NCI-H2029 (cell line): ENCODE results near the gene MSL3B.
"Not testable (repeated sequence)": the region's sequence is repeated elsewhere in the genome, so short reads cannot be mapped to it uniquely, and the experiment has no call there.

Experiments used
- DNase-seq: peaks from one replicate; lab custom pipeline; 2025; lab: John Stamatoyannopoulos, UW

The MSL3B gene

DNA sequence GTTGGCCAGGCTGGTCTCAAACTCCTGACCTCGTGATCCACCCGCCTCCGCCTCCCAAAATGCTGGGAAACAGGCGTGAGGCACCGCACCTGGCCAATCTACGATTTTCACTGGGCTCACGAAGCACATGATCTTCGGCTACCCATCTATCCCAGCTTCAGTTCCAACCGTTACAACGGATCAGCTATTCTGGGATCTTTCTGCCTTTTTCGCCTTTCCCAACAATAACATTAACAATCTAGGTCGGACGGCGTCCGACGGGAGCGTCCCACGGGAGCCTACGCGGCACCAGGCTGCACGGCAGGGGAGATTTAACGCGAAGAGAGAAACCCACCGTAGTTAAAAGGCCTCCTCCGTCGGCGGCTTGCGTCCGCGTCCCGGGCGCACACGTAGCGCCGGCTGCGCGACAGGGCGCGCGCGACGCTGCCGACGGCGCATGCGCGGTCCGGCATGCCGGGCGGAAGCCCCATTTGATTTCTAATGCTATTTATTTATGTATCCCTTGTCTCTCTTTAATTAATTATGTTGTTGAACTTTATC is at the start of gene MSL3B:
TSS of gene MSL3B (minus strand) at position 394 of the 540 bp plus-strand sequence.
- DNase-seq, result peak; percentile 33

DNA sequence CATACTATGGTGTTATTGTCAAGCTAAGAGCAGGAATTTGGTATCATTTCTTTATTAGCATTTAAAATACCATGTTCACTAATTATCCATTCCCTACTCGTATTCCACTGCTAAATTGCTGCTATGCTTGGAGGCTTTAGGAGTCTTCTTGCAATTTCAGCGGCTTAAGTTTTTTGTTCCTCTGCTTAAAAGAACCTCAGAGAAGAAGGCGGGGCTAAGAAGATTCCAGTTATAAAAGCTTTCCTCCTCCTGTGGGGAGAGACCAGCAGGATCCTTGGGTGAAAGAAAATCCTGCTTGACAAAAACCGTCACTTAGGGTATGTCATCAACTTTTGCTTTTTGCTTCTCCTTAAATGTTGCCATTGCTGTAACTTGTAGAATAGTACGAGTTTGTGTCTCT is 48.9 kb upstream of the MSL3B start, which contains the start of gene TRPM8:
TSS of gene TRPM8 (plus strand) at position 258 of the 400 bp plus-strand sequence. CDS start 9,165 bp downstream, outside the sequence.
- DNase-seq, result no peak

DNA sequence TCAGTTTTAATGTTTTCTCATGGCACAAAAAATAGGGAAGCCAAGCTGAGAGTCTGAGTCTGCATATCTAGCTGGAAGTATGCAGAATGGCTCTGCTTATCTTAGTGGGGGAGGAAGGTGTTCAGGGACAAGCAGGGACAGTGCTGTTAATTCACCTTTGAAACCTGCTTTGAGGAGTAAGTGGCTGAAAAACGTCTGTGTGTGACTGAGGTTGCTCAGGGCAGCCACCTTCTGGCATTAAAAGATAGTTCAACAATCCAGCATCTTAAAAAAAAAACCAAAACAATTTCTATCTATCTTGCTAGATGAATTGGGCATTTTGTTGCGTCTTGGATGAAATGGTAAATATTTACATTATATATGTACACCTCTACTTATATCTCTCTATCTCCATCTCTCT is 46.9 kb upstream of the MSL3B start:
- no peak for DNase-seq

DNA sequence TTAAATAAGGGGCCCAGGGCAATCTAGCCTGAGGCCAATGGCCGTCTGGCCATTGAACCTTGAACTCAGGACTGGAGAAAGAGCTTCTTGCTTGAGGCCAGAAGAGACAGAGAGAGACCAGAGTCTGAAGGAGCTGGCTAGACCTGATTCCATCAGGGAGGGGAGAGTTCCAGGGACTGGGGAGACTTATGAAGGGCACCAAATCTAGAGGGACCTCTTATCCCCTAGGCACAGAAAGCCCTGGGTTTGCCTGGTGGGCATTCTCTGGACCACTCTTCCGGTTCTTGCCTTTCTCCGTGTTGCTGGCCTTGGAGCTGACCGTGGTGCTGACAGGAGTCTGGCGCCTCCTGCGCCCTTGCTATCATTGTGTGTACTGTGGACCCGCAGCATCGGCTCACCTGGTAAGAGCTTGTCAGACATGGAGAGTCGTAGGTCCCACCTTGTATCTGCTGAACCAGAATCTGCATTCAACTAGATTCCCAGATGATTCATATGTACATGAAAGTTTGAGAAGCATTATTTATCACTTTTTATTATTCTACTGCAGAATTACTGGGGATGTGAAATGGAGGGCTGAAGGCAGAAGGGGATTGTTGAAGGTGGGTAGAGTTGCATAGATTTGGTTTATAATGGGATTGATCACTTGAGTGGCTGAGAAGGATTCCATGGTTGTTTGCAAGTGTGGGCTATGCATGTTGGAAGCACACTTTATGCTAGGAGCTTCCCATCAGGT is 44.7 kb upstream of the MSL3B start:
- DNase-seq, result no peak

DNA sequence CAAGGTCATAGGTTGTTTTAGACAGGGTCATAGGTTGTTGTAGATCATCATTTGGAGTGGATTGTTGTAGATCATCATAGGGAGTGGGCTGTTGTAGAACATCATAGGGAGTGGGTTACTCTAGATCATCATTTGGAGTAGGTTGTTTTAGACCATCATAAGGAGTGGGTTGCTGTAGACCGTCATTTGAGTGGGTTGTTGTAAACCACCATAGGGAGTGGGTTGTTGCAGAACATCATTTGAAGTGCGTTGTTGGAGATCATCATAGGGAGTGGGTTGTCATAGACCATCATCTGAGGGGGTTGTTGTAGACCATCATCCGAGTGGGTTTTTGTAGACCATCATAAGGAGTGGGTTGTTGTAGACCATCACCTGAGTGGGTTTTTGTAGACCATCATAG is 39.4 kb upstream of the MSL3B start:
- no peak for DNase-seq

DNA sequence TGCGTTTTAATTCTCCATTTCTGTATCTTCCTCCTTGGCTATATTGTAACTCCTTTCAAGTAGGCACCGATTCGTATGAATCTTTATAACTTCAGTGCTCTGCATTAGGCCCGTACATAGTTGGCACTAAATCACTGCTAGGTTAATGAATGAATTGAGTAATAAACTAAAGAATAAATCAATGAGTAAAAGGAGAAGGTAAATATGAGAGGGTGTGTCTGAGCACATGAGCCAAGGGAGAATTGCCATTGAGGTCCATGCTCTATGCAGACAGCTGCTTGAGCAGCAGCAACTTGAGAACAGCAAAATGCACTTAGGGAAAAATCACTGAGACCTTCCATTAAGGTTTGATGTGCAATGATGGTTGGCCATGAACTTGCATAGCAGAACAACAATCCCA is 37.8 kb upstream of the MSL3B start:
- DNase-seq, result no peak

DNA sequence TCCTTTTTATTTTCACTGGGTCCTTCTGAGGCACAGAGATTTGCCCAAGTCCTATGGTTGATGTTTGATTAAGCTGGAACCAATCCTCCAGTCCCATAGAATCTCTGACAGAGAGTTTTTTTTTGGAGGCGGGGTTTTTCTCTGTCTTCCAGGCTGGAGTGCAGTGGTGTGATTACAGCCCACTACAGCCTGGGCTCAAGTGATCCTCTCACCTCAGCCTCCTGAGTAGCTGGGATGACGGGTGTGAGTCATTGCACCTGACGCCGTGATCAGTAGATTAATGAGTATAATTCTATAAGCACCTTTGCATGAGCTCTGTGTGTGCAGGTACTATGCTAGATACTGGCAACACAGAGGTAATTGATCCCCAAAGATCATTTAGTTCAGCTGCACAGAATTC is 33.7 kb upstream of the MSL3B start:
- DNase-seq, result no peak

DNA sequence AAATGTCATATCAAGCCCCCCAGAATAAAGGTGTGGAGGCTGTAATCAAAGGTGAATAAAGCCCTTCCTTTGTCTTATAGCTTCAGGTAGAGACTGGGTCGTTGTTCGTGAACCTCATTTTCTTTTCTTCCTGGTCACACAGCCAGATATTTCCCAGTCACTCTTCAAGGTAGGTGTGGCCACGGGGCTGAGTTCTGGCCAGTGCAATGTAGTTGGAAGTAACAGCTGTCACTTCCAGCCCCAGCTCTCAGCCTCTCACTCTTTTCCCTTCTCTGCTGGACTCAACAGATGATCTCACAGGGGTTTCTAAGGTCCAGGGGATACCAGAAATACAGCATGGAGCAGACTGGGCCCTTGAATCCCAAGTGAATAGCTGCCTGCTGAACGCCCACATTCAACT is 33.2 kb upstream of the MSL3B start:
- no peak for DNase-seq

DNA sequence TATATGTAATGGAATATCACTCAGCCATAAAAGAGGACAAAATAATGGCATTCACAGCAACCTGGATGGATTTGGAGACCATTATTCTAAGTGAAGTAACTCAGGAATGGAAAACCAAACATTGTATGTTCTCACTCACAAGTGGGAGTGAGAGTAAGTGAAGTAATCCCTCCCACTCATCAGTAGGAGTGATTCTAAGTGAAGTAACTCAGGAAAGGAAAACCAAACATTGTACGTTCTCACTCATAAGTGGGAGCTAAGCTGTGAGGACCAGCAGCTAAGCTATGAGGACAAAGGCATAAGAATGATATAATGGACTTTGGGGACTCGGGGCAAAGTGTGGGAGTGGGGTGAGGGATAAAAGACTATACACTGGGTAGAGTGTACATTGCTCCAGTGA is 28.1 kb upstream of the MSL3B start:
- DNase-seq, result not testable (repeated sequence)

DNA sequence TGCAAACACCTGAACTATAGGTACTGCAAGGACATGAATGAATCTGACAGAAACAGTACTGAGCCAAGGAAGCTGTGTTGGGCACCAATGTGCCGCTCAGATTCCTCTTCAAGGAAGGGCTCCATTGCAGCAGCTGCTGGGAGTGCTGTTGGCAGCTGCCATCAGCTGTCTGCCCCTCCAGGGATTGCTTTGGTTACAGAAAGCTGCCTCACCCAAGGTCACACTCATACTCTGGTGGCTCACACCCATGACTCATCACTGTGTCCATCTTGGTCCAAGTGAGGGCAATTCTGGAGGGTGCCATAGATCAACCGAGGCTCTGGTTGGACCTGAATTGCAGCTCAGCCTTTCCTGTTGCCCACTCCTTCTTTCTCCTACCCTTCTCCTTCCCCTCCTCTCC is 24.6 kb upstream of the MSL3B start:
- no peak for DNase-seq

DNA sequence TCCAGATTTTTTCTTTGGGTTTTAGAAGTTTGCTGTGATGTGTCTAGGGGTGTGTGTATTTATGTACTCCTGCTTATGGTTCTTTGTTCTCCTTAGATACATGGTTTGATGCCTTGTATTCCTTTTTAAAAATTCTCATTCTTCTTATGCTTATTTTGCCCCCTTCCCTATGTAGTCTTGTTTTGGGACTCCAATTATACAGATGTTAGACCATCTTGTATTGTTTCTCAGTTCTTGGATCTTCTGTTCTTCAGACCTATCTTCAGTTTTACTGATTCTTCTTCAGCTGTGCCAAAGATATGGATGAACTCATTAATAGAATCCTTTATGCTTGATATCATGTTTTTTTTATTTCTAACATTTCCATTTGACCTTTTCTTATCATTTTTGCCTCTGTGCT is 14.2 kb upstream of the MSL3B start:
- DNase-seq, result no peak

DNA sequence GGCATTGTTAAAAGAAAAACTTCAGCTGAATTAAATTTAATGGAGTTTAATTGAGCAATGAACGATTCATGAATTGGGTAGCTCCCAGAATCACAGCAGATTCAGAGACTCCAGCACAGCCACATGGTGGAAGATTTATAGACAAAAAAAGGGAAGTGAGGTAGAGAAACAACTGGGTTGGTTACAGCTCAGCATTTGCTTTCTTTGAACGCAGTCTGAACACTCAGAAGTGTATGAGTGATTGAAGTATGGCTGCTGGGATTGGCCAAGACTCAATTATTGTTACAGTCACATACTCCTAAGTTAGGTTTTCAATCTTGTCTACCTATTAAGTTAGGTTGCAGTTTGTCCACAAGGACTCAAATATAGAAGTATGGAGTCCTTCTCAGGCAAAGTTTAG is 3.9 kb upstream of the MSL3B start:
- DNase-seq, result not testable (repeated sequence)

DNA sequence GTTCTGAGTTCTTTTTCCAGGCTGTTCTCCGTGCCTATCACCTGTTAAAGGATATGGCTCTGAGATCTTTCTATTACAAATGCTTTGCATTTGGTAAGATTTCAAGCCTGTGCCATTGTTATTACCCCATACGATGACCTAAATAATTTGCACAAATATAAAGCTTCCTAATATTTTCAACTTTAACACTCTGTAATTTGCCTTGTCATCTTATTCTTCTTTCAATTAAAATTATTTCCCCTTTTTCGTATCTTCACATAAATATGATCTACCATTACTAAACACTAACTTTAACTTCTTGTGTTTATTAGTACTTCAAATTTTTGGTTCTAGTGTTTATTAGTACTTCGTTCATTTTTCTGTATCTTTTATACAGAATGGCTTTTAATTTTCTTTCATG is 3.2 kb upstream of the MSL3B start:
- no peak for DNase-seq

DNA sequence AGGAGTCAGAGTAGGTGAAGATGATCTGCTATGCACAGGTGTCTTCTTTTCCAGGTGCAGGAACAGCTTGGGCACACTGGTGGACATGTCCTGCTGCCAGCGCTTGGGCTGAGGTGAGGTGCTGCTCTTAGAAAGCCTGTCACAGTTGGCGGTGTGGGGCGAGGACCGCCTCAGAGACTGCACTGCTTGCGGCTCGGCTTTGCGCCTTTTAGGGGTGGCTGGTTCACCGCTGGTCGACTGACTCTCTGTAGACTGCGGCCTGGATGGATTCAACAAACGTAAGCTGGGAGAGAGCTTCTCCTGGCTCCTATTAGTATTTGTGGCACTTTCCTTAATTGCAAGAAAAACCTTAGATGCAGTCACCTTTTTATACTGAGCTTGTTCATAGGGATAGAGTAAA is 1.7 kb downstream of the MSL3B start:
- no peak for DNase-seq

DNA sequence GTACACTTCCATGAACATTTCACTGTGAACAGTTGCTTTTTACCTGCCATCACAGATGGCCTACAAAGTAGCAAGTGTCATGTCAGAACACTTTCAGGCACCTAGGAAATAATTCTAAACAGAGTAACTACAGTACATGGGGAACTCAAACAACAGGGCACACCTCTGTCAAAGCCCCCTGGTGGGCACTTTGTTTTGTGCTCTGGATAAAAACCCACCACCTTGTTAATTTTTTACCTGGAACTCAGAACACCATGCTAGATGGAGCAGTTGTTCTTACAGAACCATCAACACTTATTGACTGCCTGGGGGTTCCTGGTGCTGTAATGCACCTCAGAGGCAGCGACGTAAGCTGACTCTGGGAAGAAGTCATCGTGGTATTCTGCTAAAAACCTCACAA is 2.3 kb downstream of the MSL3B start:
- DNase-seq, result no peak

DNA sequence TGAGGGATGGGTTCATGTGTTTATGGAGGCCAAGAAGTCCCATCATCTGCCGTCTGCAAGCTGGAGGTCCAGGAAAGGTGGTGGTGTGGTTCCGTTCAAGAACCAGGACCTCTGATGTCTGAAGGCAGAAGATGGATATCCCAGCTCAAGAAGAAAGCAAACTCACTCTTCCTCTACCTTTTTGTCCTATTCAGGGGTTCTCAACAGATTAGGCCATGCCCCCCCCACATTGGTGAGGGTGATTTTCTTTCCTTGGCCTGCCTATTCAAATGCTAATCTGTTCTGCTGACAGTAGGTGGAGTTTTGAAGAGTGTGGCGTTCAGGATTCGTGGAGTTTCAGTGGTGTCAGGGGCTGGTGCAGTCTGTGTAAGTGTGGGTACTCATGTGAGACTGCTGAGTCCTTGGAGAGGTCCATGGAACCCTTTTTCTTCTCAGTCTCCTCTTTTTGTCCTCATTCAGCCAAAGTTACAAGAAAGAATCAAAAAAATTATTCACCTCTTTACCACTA is 5.9 kb downstream of the MSL3B start:
- DNase-seq, result no peak

DNA sequence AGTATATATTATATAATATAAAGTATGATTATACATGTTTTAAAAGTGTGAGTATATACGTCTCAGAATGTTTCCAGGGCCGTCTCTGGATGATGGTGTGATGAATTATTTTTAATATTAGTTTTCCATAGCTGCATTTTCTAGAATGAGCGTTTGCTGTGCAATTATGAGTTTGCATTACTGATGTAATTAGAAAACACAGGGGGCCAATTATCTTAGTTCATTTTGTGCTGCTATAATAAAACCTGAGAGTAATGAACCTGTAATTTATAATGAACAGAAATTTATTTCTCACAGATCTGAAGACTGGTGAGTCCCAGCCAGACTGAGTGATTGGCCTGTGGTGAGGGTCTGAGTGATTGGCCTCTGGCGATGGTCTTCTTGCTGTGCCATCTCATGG is 9.9 kb downstream of the MSL3B start:
- DNase-seq, result no peak

DNA sequence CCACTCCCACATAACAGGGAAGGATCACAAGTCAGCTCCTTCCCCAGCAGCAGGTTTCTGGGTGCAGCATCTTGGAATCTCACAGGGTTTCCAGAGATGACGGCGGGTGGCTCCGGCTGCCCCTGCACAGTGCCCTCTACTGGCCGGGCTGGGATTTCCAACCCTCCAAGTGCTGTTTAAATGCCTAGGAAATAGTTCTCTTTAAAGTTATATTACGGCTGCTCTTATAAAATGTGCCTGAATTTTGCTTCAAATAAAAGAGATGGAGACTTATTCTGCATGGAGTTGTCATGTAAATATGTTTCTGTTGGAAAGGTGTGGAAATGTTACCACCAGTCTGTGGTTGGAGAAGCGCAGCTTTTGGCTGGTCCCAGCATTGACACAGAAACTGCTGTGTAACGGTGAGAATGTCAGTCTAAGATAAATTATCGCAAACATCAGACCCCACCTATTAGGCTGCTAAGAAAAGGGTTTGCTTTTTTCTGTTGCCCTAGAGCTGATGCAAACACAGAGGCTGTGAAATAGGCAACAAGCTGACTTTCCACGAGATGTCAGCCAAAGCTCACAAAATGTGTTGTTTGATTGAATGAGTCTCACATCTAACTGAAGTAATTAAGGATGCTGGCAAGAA is 10.6 kb downstream of the MSL3B start:
- DNase-seq, result no peak

DNA sequence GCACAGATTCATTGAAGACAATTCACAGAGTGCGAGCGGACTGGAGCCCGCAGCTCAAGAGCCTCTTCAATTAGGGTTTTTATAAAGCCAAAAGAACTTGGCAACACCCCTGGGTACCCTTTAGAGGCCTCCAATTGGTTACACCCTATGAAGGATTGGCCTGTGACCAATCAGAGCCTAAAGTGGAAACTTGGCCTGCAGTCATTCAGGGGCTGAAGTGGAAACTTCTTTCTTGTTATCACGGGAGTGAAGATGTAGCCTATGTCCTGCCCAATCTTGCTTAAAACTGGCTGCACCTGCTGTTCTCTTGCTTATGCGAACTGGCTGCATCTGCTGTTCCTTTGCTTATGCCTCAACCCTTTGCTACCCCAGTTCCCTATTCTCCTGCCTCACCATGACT is 12.0 kb downstream of the MSL3B start:
- no peak for DNase-seq

DNA sequence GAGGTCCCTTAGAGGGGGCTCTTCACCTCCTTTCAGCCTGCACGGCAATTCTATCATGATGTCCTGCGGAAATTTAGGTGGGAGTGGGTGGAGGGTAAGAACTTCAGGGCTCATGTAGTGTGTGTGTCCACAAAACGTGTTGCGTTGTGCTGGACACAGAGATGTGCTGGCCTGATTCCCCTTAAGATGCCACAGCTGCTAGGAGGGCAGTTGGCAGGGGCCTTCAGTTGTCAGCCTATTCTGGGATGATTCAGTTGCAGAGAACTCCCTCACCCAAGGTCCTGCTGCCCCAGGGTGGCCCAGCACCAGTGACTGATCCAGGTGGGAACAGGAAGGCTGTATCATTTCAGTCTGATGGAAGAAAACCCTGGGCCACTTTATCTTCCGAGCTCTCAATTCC is 12.8 kb downstream of the MSL3B start:
- no peak for DNase-seq

DNA sequence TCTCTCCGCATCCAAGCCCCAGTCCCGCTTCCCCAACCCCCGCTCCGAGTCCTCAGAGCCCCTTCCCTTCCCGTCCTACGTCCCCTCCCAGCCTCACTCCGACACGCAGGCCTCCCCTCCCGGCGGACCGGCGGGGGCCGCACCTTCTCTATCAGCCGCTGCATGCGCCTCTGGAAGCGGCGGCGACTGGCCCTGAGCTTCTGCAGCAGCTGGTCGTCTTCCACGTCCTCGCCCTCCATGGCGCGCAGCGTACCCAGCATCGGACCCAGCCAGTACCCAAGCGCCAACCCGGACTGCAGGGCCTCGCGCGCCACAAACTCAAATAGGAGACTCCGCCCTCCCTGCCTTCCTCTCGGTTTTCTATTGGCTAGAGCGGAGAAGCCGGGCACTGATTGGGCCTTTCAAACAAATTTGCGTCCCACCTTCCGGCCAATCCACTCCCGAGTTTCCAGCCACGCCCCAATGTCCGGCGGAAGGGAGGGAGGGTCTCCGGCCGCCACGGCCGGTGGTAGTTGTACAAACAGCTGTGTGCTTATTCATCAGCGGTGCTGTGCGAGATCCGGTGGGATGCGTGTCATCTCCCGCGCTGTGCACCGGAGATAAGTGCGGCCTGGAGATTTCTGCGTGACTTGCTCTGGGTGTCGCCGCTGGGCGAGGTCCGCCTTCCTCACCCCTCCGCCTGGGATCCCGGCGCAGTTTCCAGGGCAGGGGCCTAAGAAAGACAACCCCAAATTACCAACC is 13.8 kb downstream of the MSL3B start, which contains the start of gene HJURP:
TSS of gene HJURP (minus strand) at position 295 of the 741 bp plus-strand sequence. CDS start at position 260, 35 bp downstream.
- peak; percentile 92 for DNase-seq

DNA sequence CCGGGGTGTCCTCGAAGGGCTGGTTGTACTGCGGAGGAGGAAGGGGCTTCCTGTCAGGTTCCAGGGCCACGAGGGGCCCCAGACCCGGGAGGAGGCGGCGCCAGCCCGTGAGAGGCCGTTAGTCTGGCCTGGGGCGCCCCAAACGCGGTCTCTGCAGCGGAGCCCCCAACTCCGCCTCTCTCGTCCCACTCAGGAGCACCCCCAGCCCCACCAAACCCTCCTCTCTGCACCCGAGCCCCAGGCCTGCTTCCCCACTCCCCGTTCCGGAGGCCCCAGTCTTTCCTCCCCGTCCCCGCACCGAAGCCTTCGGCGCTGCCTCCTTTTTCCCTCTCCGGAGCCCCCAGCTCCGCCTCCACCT is 14.3 kb downstream of the MSL3B start:
- no peak for DNase-seq

DNA sequence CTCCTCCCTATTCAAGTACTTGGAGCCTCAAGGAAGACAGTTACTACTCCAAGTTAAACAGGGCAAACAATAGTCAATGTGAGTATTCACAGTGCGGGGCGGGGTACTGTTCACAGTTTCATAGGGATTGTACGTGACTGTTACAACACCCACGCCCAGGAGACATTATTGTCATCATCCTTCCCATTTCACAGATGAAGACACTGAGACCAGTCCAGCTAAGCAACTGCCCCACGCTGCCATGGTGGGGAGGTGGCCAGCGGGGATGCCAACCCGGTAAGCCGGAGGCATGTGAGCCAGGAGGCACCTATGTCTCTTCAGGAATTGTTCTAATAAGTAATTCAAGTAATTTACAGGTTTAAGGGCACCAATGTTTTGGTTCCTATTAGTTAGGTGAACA is 14.8 kb downstream of the MSL3B start:
- no peak for DNase-seq
